ENCODE measurements around the gene IRX5. TPM values are rescaled to one million over a fixed set of nuclear protein-coding genes. Genes with fewer than 3 reads are reported as not detected.

The IRX5 gene
- total RNA-seq, 3 donors from 2014 or later, result 10.9 to 119 (median 59.0) TPM

GRCh38 chr16:54957403-54958166, 26.9 kb downstream of the IRX5 start:
- TF ChIP-seq CTCF (IDR thresholded peaks at IDR 0.05), result peak in 2 of 3 donors; percentile 27 to 37
- TF ChIP-seq POLR2AphosphoS5 (IDR thresholded peaks at IDR 0.05), result no peak
- H3K4me1 ChIP-seq, result no peaks in the 10 kb centered on the region
- H3K36me3 ChIP-seq, result no peaks in the 10 kb centered on the region
- no peak overlapping the region for H3K27ac ChIP-seq
- H3K4me3 ChIP-seq, result no peak overlapping the region
- H3K27me3 ChIP-seq, result no peaks in the 10 kb centered on the region
- intact Hi-C loops (cut with DNase I; ENCODE audit: low total_unique reads), result no loop called here
- no peaks in the 10 kb centered on the region for H3K9me3 ChIP-seq
- no peak for DNase-seq (ENCODE audit: low spot score in 2 of 2)

GRCh38 chr16:54962045-54962444, 31.4 kb downstream of the IRX5 start:
- DNase-seq (ENCODE audit: low spot score in 2 of 2), result no peak
- Histone ChIP-seq H3K36me3 (no peaks in the 10 kb centered on the region), H3K27ac (no peak overlapping the region), H3K4me1 (no peaks in the 10 kb centered on the region), H3K27me3 (no peaks in the 10 kb centered on the region), H3K9me3 (no peaks in the 10 kb centered on the region), H3K4me3 (no peak overlapping the region)
- intact Hi-C loops (cut with DNase I; ENCODE audit: low total_unique reads), result no loop called here
- no peak for TF ChIP-seq CTCF (IDR thresholded peaks at IDR 0.05)
- TF ChIP-seq POLR2A (IDR thresholded peaks at IDR 0.05), result no peak
- TF ChIP-seq POLR2AphosphoS5 (IDR thresholded peaks at IDR 0.05), result no peak

- no peak overlapping the region for H3K4me3 ChIP-seq
- TF ChIP-seq CTCF (IDR thresholded peaks at IDR 0.05) (no peak), POLR2AphosphoS5 (IDR thresholded peaks at IDR 0.05) (no peak), POLR2A (IDR thresholded peaks at IDR 0.05) (no peak)
- no peak overlapping the region for H3K27ac ChIP-seq
- intact Hi-C loops (cut with DNase I; ENCODE audit: low total_unique reads), result no loop called here
- H3K36me3 ChIP-seq, result no peaks in the 10 kb centered on the region
- H3K4me1 ChIP-seq, result no peaks in the 10 kb centered on the region
- no peak for DNase-seq (ENCODE audit: low spot score in 2 of 2)
- no peaks in the 10 kb centered on the region for H3K27me3 ChIP-seq
- no peaks in the 10 kb centered on the region for H3K9me3 ChIP-seq
Observed at GRCh38 chr16:54964239-54964638, 33.6 kb downstream of the IRX5 start.

- TF ChIP-seq POLR2AphosphoS5 (IDR thresholded peaks at IDR 0.05) (no peak), CTCF (IDR thresholded peaks at IDR 0.05) (no peak), POLR2A (IDR thresholded peaks at IDR 0.05) (no peak)
- Histone ChIP-seq H3K4me1 (no peaks in the 10 kb centered on the region), H3K27me3 (no peaks in the 10 kb centered on the region), H3K9me3 (no peaks in the 10 kb centered on the region), H3K4me3 (no peak overlapping the region), H3K36me3 (no peaks in the 10 kb centered on the region), H3K27ac (no peak overlapping the region)
- intact Hi-C loops (cut with DNase I; ENCODE audit: low total_unique reads), result no loop called here
- DNase-seq (ENCODE audit: low spot score in 2 of 2), result no peak
Observed at GRCh38 chr16:54965464-54965863, 34.8 kb downstream of the IRX5 start.

GRCh38 chr16:54968011-54968410, 37.3 kb downstream of the IRX5 start:
- H3K27ac ChIP-seq, result no peak overlapping the region
- H3K9me3 ChIP-seq, result no peaks in the 10 kb centered on the region
- no peak for DNase-seq (ENCODE audit: low spot score in 2 of 2)
- no peaks in the 10 kb centered on the region for H3K27me3 ChIP-seq
- H3K4me1 ChIP-seq, result no peaks in the 10 kb centered on the region
- H3K4me3 ChIP-seq, result no peak overlapping the region
- H3K36me3 ChIP-seq, result no peaks in the 10 kb centered on the region
- intact Hi-C loops (cut with DNase I; ENCODE audit: low total_unique reads), result no loop called here
- TF ChIP-seq POLR2AphosphoS5 (IDR thresholded peaks at IDR 0.05), result no peak
- no peak for TF ChIP-seq CTCF (IDR thresholded peaks at IDR 0.05)
- no peak for TF ChIP-seq POLR2A (IDR thresholded peaks at IDR 0.05)
